GM21737 (cell line): ENCODE data around the gene HNRNPAB.

Experiments used
- ATAC-seq: cut with Tn5 transposase; IDR thresholded peaks from one replicate; pipeline ENCODE4 v1.9.1; 2021; ENCODE audit warnings: mild to moderate bottlenecking, moderate library complexity; ENCODE audit not compliant: unreplicated experiment

The HNRNPAB gene

DNA sequence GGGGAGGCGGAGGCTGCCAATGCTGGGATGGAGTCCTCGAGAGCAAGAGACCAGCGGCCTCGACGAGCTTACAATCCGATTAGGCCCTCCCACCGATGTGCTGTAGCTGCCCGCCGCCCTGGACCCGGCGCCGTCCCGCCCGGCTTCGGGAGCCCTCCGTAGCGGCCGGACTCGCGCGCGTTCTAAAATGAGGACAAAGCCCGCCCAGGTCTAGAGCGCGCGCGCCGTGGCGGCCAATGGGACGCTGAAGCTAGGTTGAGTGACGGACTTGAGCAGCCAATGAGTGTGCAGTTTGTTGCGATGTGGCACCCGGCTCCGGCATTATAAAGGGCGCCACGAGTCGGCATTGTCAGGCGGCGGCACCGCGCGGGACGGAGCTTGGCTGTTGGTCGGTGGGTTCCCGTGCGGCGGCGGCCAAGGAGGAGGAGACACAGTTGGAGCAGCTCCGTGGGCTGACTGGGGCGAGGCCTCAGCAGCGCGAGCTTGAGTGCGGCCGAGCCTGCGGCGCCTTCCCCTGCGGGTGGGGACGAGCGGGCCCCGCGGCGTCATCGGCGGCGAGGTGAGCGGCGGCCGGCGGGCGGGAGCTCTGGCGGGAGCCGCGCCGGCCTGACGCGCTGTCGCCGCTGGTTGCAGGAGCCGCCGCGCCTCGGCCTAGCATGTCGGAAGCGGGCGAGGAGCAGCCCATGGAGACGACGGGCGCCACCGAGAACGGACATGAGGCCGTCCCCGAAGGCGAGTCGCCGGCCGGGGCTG lies at the start of gene HNRNPAB:
HNRNPAB (plus strand) TSS at position 352 of the 753 bp plus-strand sequence; CDS start at position 657, 305 bp downstream.
- peak; percentile 82 for ATAC-seq

DNA sequence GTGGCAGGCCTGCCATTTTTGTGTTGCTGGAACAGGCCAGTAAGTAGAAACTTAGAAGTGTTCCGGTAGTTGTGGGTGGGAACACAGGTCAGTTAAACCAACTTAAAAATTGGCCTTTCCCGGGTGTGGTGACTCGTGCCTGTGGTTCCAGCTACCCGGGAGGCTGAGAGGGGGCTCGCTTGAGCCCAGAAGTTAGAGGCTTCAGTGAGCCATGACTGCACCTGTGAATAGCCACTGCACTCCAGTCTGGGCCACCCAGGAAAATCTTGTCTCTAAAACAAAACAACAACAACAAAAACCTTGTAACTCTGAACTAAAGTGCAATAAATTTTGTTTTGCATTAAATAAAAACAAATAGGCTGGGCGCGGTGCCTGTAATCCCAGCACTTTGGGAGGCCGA lies 49.3 kb upstream of the HNRNPAB start:
- no peak for ATAC-seq

- ATAC-seq = no peak
Observed at GRCh38 chr5:178160176-178160575, 44.2 kb upstream of the HNRNPAB start.

GRCh38 chr5:178162481-178162880 lies 41.9 kb upstream of the HNRNPAB start:
- no peak for ATAC-seq

- ATAC-seq = peak; percentile 93
Observed at GRCh38 chr5:178163772-178164735, 40.3 kb upstream of the HNRNPAB start.

- no peak for ATAC-seq
Observed at GRCh38 chr5:178165581-178165980, 38.8 kb upstream of the HNRNPAB start.

DNA sequence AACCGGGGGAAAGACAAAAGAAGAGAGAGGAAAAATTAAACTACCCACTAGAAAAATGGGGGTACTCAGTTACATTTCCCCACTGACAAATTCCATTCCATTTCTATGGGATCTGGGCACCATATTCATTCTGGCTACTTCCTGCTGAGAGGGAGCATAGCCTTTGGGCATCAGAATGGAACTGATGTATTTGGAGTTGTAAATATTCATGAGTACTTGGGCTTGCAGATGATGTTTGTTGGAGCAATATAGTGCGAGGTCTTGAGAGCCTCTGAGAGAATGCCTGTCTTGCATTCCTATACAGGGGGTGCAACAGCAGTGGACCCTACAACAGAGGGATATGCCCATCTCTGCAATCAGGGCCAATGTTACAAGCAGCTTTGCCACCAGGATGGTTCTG lies 33.9 kb upstream of the HNRNPAB start:
- no peak for ATAC-seq

- no peak for ATAC-seq
Observed at GRCh38 chr5:178174456-178174855, 29.9 kb upstream of the HNRNPAB start.

DNA sequence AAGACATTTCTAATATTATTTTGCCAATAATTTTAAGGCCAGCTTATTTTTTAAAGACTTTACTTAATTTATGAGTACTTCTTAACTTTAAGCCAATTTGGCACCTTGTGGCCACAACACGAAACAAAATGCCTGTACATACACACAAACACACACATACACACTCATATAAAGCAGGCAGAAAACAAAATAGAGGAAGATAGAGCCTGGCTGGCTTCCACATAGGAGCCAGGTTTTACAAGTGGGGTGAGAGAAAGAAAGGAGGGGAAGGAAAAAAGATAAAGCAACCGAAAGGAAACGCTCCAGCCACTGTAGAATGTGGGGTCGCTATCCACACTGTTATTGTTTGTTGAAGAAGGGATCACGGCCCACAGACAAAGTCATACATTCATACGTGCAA lies 27.5 kb upstream of the HNRNPAB start:
- ATAC-seq = no peak

DNA sequence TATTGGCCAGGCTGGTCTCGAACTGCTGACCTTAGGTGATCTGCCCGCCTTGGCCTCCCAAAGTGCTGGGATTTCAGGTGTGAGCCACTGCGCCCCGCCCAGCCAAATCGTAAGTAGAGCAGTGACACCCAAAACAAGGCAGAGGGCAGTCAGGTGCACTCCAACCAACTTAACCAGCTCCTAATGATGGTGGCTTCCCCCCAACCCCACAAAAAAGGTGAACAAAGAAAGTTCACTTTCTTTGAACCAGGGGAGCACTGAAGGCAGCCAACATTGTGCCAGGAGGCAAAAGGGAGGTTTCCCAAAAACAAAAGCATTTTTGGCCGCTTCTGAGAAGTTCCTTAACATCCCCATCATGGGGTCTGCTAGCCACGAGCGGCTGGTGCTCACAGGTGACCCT lies 26.8 kb upstream of the HNRNPAB start:
- ATAC-seq = no peak

DNA sequence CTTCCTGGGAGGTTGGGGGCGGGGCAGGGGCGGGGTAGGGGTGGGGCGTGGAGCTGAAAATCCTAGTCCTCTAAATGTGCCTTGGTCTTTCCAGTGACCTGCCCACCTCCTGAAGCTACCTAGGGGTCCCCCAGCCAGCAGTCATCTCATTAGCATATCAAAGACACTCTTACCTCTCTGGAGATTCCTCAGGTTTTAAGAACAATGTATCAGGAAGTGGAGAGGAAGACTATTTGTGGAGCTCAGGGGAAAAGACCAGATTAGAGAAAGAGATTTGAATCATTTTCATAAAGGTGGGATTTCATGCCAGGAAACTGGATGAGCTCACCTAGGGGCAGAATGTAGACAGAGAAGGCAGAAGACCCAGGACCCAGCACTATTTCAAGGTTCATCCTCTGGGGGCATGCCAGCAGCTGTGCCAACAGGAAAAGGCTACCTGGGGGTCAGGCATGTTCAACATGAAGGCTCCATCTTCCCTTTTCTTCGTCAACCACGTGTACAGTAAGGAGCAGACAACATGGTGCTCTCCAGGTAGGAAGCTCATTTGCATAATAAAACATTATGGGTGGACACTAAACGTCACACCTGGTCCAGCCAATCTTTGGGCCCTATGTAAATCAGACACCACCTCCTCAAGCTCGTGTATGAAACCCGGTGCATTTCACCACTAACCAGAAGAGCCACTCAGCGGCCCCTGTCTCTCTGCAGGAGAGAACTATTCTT lies 24.0 kb upstream of the HNRNPAB start:
- ATAC-seq = no peak

- ATAC-seq = no peak
Observed at GRCh38 chr5:178182158-178182876, 22.0 kb upstream of the HNRNPAB start.

DNA sequence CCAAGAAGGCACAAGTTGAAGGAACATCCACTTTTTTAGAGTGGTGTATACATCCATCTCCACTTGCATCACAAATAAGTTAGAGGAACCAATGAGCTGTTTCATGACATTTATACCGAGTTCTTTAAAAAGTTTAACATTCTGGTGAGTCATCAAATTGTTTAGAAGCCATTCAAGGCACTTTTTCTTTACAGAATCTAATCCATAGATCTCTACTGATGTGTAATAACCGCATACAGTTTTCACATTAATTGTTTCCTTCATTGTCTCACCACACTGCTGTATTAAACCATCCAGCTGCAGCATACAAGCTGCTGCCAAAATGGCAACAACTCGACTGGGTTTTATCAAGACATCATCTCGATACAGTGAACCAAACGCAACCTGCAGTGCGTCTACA lies 17.9 kb upstream of the HNRNPAB start:
- no peak for ATAC-seq

GRCh38 chr5:178187014-178187413 lies 17.3 kb upstream of the HNRNPAB start, which contains the start of gene GMCL2:
Gene GMCL2 (minus strand): TSS chr5:178187371. CDS start chr5:178187299, 72 bp downstream.
- no peak for ATAC-seq

DNA sequence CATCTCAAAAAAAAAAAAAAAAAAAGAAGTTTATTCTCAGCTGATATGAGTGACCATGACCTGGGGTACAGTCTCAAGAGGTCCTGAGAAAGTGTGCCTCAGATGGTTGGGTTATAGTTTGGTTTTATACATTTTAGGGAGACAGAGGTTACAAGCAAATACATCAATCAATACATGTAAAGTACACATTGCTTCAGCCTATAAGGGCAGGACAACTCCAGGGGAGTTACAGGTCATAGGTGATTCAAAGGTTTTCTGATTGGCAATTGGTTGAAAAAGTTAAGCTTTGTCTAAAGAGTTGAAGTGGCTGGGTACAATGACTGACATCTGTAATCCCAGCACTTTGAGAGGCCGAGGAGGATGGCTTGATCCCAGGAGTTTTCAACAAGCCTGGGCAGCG lies 14.9 kb upstream of the HNRNPAB start:
- ATAC-seq = no peak

GRCh38 chr5:178191661-178192060 lies 12.7 kb upstream of the HNRNPAB start:
- no peak for ATAC-seq

DNA sequence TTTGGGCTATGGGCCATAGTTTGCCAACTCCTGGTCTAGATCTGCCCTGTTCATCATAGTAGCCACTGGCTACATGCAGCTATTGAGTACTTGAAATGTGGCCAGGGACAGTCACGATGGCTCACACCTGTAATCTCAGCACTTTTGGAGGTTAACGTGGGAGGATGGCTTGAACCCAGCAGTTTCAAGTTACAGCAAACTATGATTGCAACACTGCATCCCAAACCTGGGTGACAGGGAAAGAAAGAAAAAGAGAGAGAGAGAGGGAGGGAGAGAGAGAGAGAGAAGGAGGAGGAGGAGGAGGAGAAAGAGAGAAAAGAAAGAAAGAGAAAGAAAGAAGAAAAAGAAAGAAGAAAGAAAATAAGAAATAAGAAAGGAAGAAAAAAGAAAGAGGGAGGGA lies 12.1 kb upstream of the HNRNPAB start:
- no peak for ATAC-seq

DNA sequence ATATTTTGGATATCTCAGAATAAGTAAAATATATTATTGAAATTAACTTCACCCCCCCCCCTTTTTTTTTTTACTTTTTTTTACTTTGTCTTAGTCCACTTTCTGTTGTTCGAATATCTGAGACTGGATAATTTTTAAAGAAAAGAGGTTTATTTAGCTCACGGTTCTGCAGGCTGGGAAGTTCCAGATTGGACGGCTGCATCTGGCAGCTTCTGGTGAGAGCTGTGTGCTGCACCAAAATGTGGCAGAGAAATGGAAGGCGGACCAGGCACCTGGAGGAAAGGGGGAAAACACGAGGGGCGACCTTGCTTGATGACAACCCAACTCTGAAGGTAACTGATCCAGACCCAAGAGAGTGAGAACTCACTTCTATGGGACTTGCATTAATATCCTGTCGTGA lies 11.5 kb upstream of the HNRNPAB start:
- no peak for ATAC-seq

GRCh38 chr5:178193251-178193809 lies 11.0 kb upstream of the HNRNPAB start:
- ATAC-seq = no peak

DNA sequence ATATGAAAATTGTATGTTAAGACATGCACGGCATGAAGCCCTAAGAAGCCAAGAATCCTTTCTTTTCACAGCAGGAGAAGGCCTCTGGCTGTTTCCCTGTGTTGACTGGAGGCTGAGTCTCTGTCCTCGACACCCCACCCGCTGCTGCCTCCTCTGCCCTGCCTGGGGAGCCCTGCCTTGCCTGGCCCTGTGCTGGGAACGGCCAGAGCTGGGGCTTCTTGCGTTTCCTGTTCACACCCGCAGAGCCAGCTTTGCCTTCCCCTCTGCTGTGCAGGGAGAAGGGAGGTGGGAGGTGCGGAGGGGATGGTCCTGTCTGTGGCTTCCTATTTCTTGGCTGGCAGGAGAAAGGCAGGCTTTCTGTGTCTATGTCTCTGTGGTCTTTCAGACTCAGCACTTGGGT lies 10.3 kb upstream of the HNRNPAB start:
- ATAC-seq = no peak
